Stimulated activated CD8-positive, alpha-beta memory T cell treated with anti-CD3 and anti-CD28 coated beads, Interleukin-12 subunit alpha, Interleukin-12 subunit beta, amount 100 ng/mL, for 24 hours (primary cell): ENCODE results near the gene CCDC24.

ENCODE experiments used
- DNase-seq: peaks from one replicate; pipeline ENCODE4 v3.0.0-alpha.2; 2020; ENCODE audit errors: extremely low read depth

CCDC24 gene

GRCh38 chr1:43997295-43997999 lies 6.0 kb downstream of the CCDC24 start:
- DNase-seq, result no peak

- no peak for DNase-seq
Measured at GRCh38 chr1:43998000-43998378, 6.6 kb downstream of the CCDC24 start.

- DNase-seq, result no peak
Measured at GRCh38 chr1:43999455-43999854, 8.1 kb downstream of the CCDC24 start.

- no peak for DNase-seq
Measured at GRCh38 chr1:44000122-44000665, 8.8 kb downstream of the CCDC24 start.

GRCh38 chr1:44002165-44002564 lies 10.8 kb downstream of the CCDC24 start:
- DNase-seq, result no peak

- no peak for DNase-seq
Measured at GRCh38 chr1:44002606-44003157, 11.3 kb downstream of the CCDC24 start.

- no peak for DNase-seq
Measured at GRCh38 chr1:44008259-44008658, 16.9 kb downstream of the CCDC24 start.

- no peak for DNase-seq
Measured at GRCh38 chr1:44010935-44011471, 19.6 kb downstream of the CCDC24 start.

GRCh38 chr1:44012404-44012803 lies 21.0 kb downstream of the CCDC24 start:
- DNase-seq, result no peak

GRCh38 chr1:44012941-44013609 lies 21.7 kb downstream of the CCDC24 start:
- DNase-seq, result no peak

GRCh38 chr1:44013949-44014348 lies 22.6 kb downstream of the CCDC24 start:
- DNase-seq, result no peak

- DNase-seq, result no peak
Measured at GRCh38 chr1:44014365-44015104, 23.1 kb downstream of the CCDC24 start.

- no peak for DNase-seq
Measured at GRCh38 chr1:44015206-44015605, 23.8 kb downstream of the CCDC24 start.

GRCh38 chr1:44016041-44016889 lies 24.9 kb downstream of the CCDC24 start:
- DNase-seq, result no peak

GRCh38 chr1:44016890-44017400 lies 25.5 kb downstream of the CCDC24 start:
- no peak for DNase-seq

- DNase-seq, result no peak
Measured at GRCh38 chr1:44019466-44019948, 28.1 kb downstream of the CCDC24 start.

- no peak for DNase-seq
Measured at GRCh38 chr1:44020464-44020863, 29.1 kb downstream of the CCDC24 start.

GRCh38 chr1:44021156-44021555 lies 29.8 kb downstream of the CCDC24 start:
- DNase-seq, result no peak

- DNase-seq, result no peak
Measured at GRCh38 chr1:44021581-44022321, 30.4 kb downstream of the CCDC24 start.
